Loucy (cell line): ENCODE results near the gene CORO1C.

Experiments
- EZH2phosphoT487 ChIP-seq: fragments of 200-600 bp; IDR thresholded peaks from 2 replicates; pipeline ENCODE4 v1.6.1; 2018; ENCODE audit warnings: antibody characterized with exemption, mild to moderate bottlenecking, moderate library complexity, borderline replicate concordance
- TF ChIP-seq, protein P1 (sequence below): fragments of 200-600 bp; sonication (generic); conservative IDR thresholded peaks from 2 replicates; pipeline ENCODE4 v1.5.1; 2014; ENCODE audit warnings: mild to moderate bottlenecking, antibody characterized with exemption, low read length

- no peak for TF ChIP-seq EZH2phosphoT487
- TF ChIP-seq, protein P1, sequence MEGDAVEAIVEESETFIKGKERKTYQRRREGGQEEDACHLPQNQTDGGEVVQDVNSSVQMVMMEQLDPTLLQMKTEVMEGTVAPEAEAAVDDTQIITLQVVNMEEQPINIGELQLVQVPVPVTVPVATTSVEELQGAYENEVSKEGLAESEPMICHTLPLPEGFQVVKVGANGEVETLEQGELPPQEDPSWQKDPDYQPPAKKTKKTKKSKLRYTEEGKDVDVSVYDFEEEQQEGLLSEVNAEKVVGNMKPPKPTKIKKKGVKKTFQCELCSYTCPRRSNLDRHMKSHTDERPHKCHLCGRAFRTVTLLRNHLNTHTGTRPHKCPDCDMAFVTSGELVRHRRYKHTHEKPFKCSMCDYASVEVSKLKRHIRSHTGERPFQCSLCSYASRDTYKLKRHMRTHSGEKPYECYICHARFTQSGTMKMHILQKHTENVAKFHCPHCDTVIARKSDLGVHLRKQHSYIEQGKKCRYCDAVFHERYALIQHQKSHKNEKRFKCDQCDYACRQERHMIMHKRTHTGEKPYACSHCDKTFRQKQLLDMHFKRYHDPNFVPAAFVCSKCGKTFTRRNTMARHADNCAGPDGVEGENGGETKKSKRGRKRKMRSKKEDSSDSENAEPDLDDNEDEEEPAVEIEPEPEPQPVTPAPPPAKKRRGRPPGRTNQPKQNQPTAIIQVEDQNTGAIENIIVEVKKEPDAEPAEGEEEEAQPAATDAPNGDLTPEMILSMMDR, result no peak
Measured at GRCh38 chr12:108678104-108678730, 53.1 kb downstream of the CORO1C start.
